Measurements from ENCODE around the gene MTHFD1.

GRCh38 chr14:64478634-64479250, 90.6 kb downstream of the MTHFD1 start:
- TF ChIP-seq, protein P1, sequence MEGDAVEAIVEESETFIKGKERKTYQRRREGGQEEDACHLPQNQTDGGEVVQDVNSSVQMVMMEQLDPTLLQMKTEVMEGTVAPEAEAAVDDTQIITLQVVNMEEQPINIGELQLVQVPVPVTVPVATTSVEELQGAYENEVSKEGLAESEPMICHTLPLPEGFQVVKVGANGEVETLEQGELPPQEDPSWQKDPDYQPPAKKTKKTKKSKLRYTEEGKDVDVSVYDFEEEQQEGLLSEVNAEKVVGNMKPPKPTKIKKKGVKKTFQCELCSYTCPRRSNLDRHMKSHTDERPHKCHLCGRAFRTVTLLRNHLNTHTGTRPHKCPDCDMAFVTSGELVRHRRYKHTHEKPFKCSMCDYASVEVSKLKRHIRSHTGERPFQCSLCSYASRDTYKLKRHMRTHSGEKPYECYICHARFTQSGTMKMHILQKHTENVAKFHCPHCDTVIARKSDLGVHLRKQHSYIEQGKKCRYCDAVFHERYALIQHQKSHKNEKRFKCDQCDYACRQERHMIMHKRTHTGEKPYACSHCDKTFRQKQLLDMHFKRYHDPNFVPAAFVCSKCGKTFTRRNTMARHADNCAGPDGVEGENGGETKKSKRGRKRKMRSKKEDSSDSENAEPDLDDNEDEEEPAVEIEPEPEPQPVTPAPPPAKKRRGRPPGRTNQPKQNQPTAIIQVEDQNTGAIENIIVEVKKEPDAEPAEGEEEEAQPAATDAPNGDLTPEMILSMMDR (IDR thresholded peaks at IDR 0.05), result peak in 1 of 4 experiments; percentile 41
- TF ChIP-seq POLR2AphosphoS5 (IDR thresholded peaks at IDR 0.05), result no peak

Measured in sigmoid colon (tissue), 4 donors.